HEK293T (cell line): Measurements from ENCODE around the gene BBS9.

Source experiments
- CTCF ChIA-PET: fragments of 350-600 bp; formaldehyde crosslinking; extraction: SDS; loops from one replicate; lab custom pipeline; 2021; ENCODE audit warnings: antibody characterized with exemption, inconsistent platforms; lab: Yijun Ruan, JAX
- POLR2A ChIA-PET: fragments of 350-600 bp; formaldehyde crosslinking; extraction: SDS; loops from one replicate; lab custom pipeline; 2020; ENCODE audit warnings: antibody characterized with exemption, inconsistent platforms; lab: Yijun Ruan, JAX
- DNase-seq: peaks from one replicate; pipeline ENCODE4 v3.0.0; 2012; ENCODE audit warnings: mixed read lengths; ENCODE audit errors: extremely low spot score
- ARNT ChIP-seq: fragments of 450-650 bp; IDR thresholded peaks from 2 replicates; pipeline ENCODE4 v1.6.1; 2017; ENCODE audit warnings: mild to moderate bottlenecking
- BHLHE40 ChIP-seq: fragments of 450-650 bp; IDR thresholded peaks from 2 replicates; pipeline ENCODE4 v1.6.1; 2016; ENCODE audit warnings: mild to moderate bottlenecking, moderate library complexity, borderline replicate concordance
- CTBP1 ChIP-seq: fragments of 450-650 bp; IDR thresholded peaks from 2 replicates; pipeline ENCODE4 v1.6.1; 2016; ENCODE audit warnings: borderline replicate concordance
- ELF4 ChIP-seq: fragments of 450-650 bp; IDR thresholded peaks from 2 replicates; pipeline ENCODE4 v1.6.1; 2017; ENCODE audit warnings: antibody characterized with exemption
- FOXA1 ChIP-seq: fragments of 450-650 bp; IDR thresholded peaks from 2 replicates; pipeline ENCODE4 v1.6.1; 2016; ENCODE audit warnings: mild to moderate bottlenecking
- FOXK2 ChIP-seq: fragments of 450-650 bp; IDR thresholded peaks from 2 replicates; pipeline ENCODE4 v1.6.1; 2016; ENCODE audit warnings: mild to moderate bottlenecking
- FOXM1 ChIP-seq: fragments of 450-650 bp; IDR thresholded peaks from 2 replicates; pipeline ENCODE4 v1.6.1; 2017; ENCODE audit warnings: mild to moderate bottlenecking, borderline replicate concordance
- HDGF ChIP-seq: fragments of 450-650 bp; IDR thresholded peaks from 2 replicates; pipeline ENCODE4 v1.6.1; 2017; ENCODE audit warnings: antibody characterized with exemption, borderline replicate concordance
- L3MBTL2 ChIP-seq: fragments of 450-650 bp; conservative IDR thresholded peaks from 2 replicates; pipeline ENCODE4 v1.6.1; 2016; ENCODE audit warnings: mild to moderate bottlenecking
- LEF1 ChIP-seq: fragments of 450-650 bp; IDR thresholded peaks from 2 replicates; pipeline ENCODE4 v1.6.1; 2017; ENCODE audit warnings: mild to moderate bottlenecking, borderline replicate concordance
- NFRKB ChIP-seq: fragments of 450-650 bp; IDR thresholded peaks from 2 replicates; pipeline ENCODE4 v1.6.1; 2016; ENCODE audit warnings: mild to moderate bottlenecking, moderate library complexity
- SP1 ChIP-seq: fragments of 450-650 bp; IDR thresholded peaks from 2 replicates; pipeline ENCODE4 v1.6.1; 2017
- SUZ12 ChIP-seq: fragments of 450-650 bp; IDR thresholded peaks from 2 replicates; pipeline ENCODE4 v1.6.1; 2016; ENCODE audit warnings: mild to moderate bottlenecking
- TARDBP ChIP-seq: fragments of 450-650 bp; IDR thresholded peaks from 2 replicates; pipeline ENCODE4 v1.6.1; 2016
- ZNF384 ChIP-seq: fragments of 450-650 bp; IDR thresholded peaks from 2 replicates; pipeline ENCODE4 v1.6.1; 2016
- TF ChIP-seq, protein P1 (sequence below): fragments of 450-650 bp; IDR thresholded peaks from 2 replicates; pipeline ENCODE4 v1.6.1; 2016

Gene BBS9

DNA sequence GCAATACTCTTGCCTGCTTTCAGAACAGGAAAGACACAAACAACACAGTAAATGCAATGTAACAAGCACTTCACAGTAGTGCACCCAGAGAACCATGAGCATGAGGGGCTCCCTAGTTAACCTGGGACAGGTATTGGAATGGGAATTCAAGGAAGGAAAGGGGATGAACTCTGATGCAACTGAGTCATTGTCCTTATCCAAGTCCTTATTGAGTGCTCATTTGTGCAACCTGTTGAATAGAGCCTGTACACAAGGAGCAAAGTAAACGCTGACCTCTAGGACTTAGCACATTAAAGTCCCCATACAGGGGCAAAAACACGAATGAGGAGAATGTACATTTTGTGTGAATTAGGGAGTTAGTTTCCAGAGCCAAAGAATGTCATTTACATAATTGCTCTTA lies 499.5 kb downstream of the BBS9 start:
- TF ChIP-seq ZNF384, result no peak
- TF ChIP-seq ARNT, result no peak
- TF ChIP-seq ELF4, result no peak
- TF ChIP-seq LEF1, result no peak
- TF ChIP-seq HDGF, result no peak
- no peak for TF ChIP-seq L3MBTL2
- TF ChIP-seq FOXA1, result no peak
- no peak for TF ChIP-seq CTBP1
- no peak for TF ChIP-seq SP1
- no peak for TF ChIP-seq FOXK2
- POLR2A ChIA-PET, result no interaction called here
- no peak for DNase-seq
- CTCF ChIA-PET, result no interaction called here

DNA sequence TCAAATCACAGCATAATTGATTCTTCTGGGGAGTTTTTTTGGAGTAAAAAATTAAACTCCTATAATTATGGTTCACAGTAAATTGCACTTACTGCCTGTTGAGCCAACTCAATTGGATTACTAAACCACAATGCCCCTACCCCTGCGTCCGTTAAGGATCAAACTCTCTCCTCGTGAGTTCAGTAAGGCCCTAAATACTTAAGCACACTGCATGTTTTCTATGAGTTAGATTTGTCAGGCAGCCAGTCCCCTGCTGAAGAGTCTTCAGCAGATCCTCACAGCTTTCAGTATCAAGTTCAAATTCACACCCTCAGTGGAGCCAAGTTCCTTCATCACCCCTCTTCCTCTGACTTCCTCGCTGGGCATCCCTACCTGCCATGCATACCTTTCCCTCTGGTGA lies 501.0 kb downstream of the BBS9 start:
- TF ChIP-seq, protein P1, sequence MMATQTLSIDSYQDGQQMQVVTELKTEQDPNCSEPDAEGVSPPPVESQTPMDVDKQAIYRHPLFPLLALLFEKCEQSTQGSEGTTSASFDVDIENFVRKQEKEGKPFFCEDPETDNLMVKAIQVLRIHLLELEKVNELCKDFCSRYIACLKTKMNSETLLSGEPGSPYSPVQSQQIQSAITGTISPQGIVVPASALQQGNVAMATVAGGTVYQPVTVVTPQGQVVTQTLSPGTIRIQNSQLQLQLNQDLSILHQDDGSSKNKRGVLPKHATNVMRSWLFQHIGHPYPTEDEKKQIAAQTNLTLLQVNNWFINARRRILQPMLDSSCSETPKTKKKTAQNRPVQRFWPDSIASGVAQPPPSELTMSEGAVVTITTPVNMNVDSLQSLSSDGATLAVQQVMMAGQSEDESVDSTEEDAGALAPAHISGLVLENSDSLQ, result no peak
- no peak for TF ChIP-seq FOXK2
- TF ChIP-seq FOXA1, result no peak
- no peak for TF ChIP-seq SUZ12
- no peak for TF ChIP-seq LEF1
- TF ChIP-seq CTBP1, result no peak
- no peak for TF ChIP-seq FOXM1
- TF ChIP-seq NFRKB, result no peak
- TF ChIP-seq L3MBTL2, result no peak
- TF ChIP-seq ELF4, result no peak
- TF ChIP-seq SP1, result no peak
- no peak for TF ChIP-seq BHLHE40
- TF ChIP-seq ZNF384, result no peak
- no peak for TF ChIP-seq TARDBP
- TF ChIP-seq HDGF, result no peak
- ChIA-PET POLR2A (no interaction called here), CTCF (no interaction called here)
- no peak for DNase-seq

DNA sequence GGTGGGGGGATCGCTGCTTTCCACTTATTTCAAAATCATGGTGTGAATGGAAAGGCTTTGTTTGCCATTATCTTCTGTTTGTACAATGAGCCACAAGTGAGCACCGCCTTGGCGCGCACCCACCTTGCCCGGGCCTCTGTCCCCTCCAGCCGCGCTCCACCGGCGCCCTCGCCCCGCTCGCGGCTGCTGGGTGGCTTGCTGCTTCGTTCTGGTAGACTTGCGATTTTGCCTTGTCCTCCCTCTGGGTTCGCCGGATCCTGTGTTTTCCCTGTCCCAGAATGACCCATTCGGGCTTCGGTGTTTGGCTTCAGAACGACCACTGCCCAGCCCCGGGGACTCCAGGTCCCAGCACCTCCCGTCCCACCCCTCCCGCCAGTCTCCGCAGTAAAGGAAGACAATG lies 503.0 kb downstream of the BBS9 start:
- CTCF ChIA-PET, result no interaction called here
- no peak for DNase-seq
- TF ChIP-seq ZNF384, result no peak
- TF ChIP-seq, protein P1, result no peak
- no peak for TF ChIP-seq NFRKB
- TF ChIP-seq SUZ12, result no peak
- no peak for TF ChIP-seq HDGF
- no peak for TF ChIP-seq FOXA1
- no peak for TF ChIP-seq ARNT
- no peak for TF ChIP-seq SP1
- TF ChIP-seq ELF4, result no peak
- TF ChIP-seq TARDBP, result no peak
- no peak for TF ChIP-seq L3MBTL2
- TF ChIP-seq CTBP1, result no peak
- TF ChIP-seq LEF1, result no peak
- no peak for TF ChIP-seq BHLHE40
- no peak for TF ChIP-seq FOXM1
- no peak for TF ChIP-seq FOXK2
- POLR2A ChIA-PET, result no interaction called here

DNA sequence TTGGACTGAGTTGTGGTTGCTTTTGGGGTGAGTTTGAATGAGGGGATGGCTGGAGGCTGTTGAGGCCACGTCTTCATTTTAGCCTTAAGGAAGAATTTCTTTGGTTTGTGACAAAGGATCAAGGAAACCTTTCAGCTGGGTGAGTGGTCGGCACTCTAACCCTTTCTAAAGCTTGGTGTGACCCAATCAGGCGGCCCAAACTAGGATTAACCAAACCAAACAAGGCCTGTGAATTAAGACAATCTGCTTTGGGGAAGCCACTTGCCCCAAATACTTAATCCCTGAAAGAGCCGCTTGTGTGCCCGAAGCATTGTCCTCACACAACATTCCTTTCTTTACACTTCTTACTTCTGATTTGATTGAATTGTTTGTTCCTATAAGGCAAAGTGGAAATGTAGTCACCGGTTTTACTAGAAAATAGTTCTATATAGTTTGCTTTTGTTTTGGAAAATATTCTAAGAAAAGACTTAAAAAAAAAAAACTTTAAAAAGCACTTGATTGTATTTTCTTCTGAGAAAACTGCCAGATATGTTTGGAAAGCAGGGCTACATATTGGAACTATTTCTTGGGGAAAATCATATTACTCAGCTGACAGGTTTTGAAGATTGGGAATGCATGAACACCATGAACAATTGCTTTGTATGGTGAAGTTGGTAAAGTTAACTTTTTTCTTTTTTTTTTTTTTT lies 503.6 kb downstream of the BBS9 start:
- DNase-seq, result no peak
- TF ChIP-seq, protein P1, result no peak
- TF ChIP-seq SP1 (no peak), FOXK2 (no peak), BHLHE40 (no peak), NFRKB (no peak), LEF1 (no peak), TARDBP (no peak), L3MBTL2 (no peak), ARNT (no peak), ELF4 (no peak), SUZ12 (no peak)
- ChIA-PET CTCF (no interaction called here), POLR2A (interaction anchor here (0.6 kb wide), 1 partner anchor 73 kb away, joined by 4 read pairs; no protein-coding TSS in a partner anchor)

DNA sequence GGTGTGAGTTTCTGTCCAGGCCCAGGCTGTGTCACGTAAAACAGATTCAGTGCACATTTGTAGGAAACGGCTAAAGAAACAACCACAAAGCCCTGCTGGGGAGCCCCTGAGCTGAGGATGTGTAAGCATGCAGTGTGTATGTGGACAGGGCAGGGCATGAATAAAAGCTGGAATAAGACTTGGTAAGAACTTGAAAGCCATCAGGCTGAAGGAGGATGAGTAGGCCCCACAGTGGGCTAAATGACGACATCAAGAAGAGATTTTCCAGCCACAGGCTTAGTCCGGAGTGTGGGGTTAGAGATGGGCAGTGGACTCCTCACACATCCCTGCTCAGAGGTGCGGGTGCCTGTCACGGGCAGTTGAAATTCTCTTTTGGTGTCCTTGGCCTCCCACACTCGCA lies 505.2 kb downstream of the BBS9 start:
- ChIA-PET CTCF (no interaction called here), POLR2A (no interaction called here)
- TF ChIP-seq, protein P1, result no peak
- no peak for TF ChIP-seq ZNF384
- no peak for TF ChIP-seq FOXM1
- TF ChIP-seq SUZ12, result no peak
- TF ChIP-seq ARNT, result no peak
- TF ChIP-seq LEF1, result no peak
- no peak for TF ChIP-seq L3MBTL2
- no peak for TF ChIP-seq HDGF
- TF ChIP-seq FOXK2, result no peak
- TF ChIP-seq BHLHE40, result no peak
- TF ChIP-seq NFRKB, result no peak
- no peak for TF ChIP-seq FOXA1
- TF ChIP-seq CTBP1, result no peak
- no peak for TF ChIP-seq TARDBP
- no peak for TF ChIP-seq SP1
- no peak for TF ChIP-seq ELF4
- no peak for DNase-seq
